ENCODE results near the gene SHROOM1. TPM values are rescaled to one million over a fixed set of nuclear protein-coding genes. Genes with fewer than 3 reads are reported as not detected.

The SHROOM1 gene
- total RNA-seq, 1 donor from 2014 or later: 263 TPM

DNA sequence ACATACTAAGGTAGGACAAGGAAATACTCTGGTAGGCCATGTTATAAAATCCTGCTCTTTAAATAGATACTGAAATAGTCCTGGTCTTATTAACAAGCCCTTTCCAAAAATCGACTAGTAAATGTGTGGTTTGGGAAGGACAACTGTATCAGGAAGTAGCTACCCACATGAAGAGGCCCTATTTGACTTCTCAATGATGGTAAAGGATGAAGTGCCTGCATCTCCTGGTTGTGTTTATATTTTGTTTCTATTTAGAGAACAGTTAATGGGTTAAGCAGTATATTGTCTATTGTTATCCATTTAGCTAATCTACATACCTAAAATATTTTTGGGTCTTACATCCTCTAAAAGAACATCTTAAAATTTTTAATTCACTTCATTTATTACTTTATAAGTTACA lies 23.3 kb upstream of the SHROOM1 start:
- no peak for DNase-seq (ENCODE audit: low spot score)

GRCh38 chr5:132853323-132853722 lies 22.9 kb upstream of the SHROOM1 start:
- DNase-seq (ENCODE audit: low spot score): no peak

GRCh38 chr5:132850066-132850465 lies 19.6 kb upstream of the SHROOM1 start:
- DNase-seq (ENCODE audit: low spot score): no peak

DNA sequence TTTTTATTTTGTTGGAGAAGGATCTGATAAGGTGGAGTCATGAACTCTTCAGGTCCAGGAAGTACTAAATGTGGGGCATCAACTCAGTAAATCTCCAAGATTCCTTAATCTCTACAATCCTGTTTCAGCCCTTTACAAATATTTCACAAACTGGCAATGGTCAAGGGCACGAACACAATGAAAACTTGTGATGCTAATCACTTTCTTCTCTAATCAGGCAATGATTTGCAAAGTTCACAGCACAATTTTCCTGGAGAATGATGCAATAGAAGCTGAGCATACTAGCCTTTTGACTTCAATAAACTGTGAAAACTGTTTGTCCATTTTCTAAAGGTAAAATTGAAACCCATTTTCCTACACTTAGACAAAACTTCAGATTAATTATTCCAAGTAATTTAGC lies 18.9 kb upstream of the SHROOM1 start:
- no peak for DNase-seq (ENCODE audit: low spot score)

- no peak for DNase-seq (ENCODE audit: low spot score)
Measured at GRCh38 chr5:132848270-132848669, 17.8 kb upstream of the SHROOM1 start.

- no peak for DNase-seq (ENCODE audit: low spot score)
Measured at GRCh38 chr5:132841305-132841704, 10.9 kb upstream of the SHROOM1 start.

DNA sequence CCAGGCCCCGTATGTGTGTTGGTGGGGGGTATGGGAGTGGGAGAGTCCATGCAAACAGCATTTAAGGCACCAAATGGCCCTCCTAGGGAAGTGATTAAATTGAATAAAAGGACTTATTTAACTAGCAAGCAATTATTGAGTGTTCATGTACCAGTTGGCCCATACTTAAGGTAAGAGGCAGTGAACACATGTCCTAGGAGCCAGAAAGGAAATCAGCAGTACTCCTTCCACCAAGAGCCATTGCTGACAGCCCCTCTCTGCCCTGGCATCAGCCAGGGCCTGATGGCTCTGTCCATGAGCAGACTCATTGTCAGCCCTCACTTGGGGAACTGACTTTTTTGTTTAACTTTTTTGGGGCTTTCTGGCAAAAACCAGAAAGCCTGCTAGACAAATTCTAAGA lies 10.4 kb upstream of the SHROOM1 start:
- DNase-seq (ENCODE audit: low spot score): no peak

- no peak for DNase-seq (ENCODE audit: low spot score)
Measured at GRCh38 chr5:132840313-132840712, 9.9 kb upstream of the SHROOM1 start.

GRCh38 chr5:132839426-132840301 lies 9.2 kb upstream of the SHROOM1 start:
- no peak for DNase-seq (ENCODE audit: low spot score)

- DNase-seq (ENCODE audit: low spot score): no peak
Measured at GRCh38 chr5:132838516-132839282, 8.3 kb upstream of the SHROOM1 start.

DNA sequence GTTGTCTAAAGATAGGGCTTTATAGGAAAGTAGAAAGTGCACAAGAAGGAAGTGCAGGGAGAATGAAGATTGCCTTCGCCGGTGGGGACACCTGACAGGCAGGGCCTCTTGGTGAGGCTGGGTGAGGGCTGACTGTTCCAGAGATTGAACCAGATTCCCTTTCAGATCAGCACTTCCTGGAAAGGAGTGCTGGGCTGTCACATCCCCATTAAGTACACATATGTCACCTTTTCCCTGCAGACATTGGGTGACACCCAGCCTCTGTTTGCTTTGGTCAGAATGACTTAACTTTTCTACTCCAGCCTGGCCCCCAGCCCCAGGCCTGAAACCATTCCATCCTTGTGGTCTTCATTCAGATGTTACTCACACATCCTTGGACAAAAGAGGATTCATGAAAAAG lies 7.4 kb upstream of the SHROOM1 start:
- peak; percentile 56 for DNase-seq (ENCODE audit: low spot score)

- DNase-seq (ENCODE audit: low spot score): no peak
Measured at GRCh38 chr5:132836852-132837251, 6.4 kb upstream of the SHROOM1 start.

DNA sequence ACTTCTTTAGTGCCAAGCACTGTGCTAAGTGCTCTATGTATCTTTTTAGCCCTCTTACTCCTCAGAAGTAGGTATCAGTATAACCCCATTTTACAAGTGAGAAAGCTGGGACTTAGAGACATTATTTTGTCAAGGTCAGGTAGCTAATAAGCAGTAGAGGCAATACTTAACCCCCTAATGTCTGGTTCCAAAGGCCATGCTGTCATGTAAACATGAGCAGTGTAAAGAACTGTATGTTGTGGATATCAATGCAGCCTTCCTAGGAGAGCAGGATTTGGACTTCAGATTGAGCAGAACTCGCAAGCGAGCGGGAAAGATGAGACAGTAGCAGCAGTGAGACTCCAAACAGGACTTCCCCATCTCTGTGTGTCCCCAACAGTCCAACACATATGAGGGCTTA lies 3.6 kb upstream of the SHROOM1 start:
- DNase-seq (ENCODE audit: low spot score): no peak

DNA sequence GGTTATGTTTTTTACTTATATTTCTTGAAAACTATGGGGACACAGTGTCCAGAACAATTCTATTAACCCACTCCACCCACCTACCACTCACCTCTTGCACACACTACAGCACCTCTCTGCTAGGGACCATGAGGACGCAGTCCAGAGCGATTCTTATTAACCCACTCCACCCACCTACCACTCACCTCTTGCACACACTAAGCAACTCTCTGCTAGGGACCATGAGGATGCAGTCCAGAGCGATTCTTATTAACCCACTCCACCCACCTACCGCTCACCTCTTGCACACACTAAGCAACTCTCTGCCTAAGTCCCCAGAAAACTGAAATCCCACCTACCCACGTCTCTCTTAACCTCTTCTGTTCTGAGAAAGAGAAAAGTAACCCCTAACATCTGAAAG lies 2.2 kb upstream of the SHROOM1 start:
- no peak for DNase-seq (ENCODE audit: low spot score)

- no peak for DNase-seq (ENCODE audit: low spot score)
Measured at GRCh38 chr5:132831095-132831860, 831 bp upstream of the SHROOM1 start.

GRCh38 chr5:132829742-132830435 lies 558 bp downstream of the SHROOM1 start:
- peak; percentile 84 for DNase-seq (ENCODE audit: low spot score)

- no peak for DNase-seq (ENCODE audit: low spot score)
Measured at GRCh38 chr5:132828846-132829494, 1.5 kb downstream of the SHROOM1 start.

GRCh38 chr5:132827943-132828673 lies 2.3 kb downstream of the SHROOM1 start:
- DNase-seq (ENCODE audit: low spot score): no peak

GRCh38 chr5:132826424-132827082 lies 3.9 kb downstream of the SHROOM1 start:
- DNase-seq (ENCODE audit: low spot score): no peak

GRCh38 chr5:132825834-132826391 lies 4.5 kb downstream of the SHROOM1 start:
- DNase-seq (ENCODE audit: low spot score): no peak
